Esophagus muscularis mucosa (tissue), 4 donors: ENCODE results near the gene WFDC12.

Experiments used
- CTCF ChIP-seq, 3 experiments: fragments of 200-600 bp in 2 of 3; fragments of 450-650 bp in 1 of 3; sonication (generic) in 2 of 3; IDR thresholded peaks; one replicate each; pipeline ENCODE4 v1.5.1; 2017 to 2019; ENCODE audit warnings: antibody characterized with exemption in 3 of 3, mild to moderate bottlenecking in 2 of 3, moderate library complexity in 1 of 3
- EP300 ChIP-seq: sonication (generic); formaldehyde crosslinking; IDR thresholded peaks from one replicate; pipeline ENCODE4 v1.6.1; 2017; ENCODE audit warnings: antibody characterized with exemption
- POLR2A ChIP-seq: fragments of 450-650 bp; IDR thresholded peaks from one replicate; pipeline ENCODE4 v1.6.1; 2017; ENCODE audit warnings: antibody characterized with exemption, moderate library complexity, mild to moderate bottlenecking, low read depth
- POLR2AphosphoS5 ChIP-seq, 2 donors: sonication (generic); formaldehyde crosslinking; IDR thresholded peaks; one replicate each; pipeline ENCODE4 v1.6.1; 2017; ENCODE audit warnings: antibody characterized with exemption in 2 of 2

- TF ChIP-seq CTCF (IDR thresholded peaks at IDR 0.05) (peak in 1 of 3 experiments; percentile 24), EP300 (no peak), POLR2A (no peak), POLR2AphosphoS5 (IDR thresholded peaks at IDR 0.05) (no peak)
Measured at GRCh38 chr20:45097485-45098102, 26.7 kb downstream of the WFDC12 start.
